ENCODE data around the gene USP7. TPM values are rescaled to one million over a fixed set of nuclear protein-coding genes. Genes with fewer than 3 reads are reported as not detected.

Gene USP7
- total RNA-seq, 4 donors from 2014 or later: 58.8 to 94.3 (median 82.4) TPM

DNA sequence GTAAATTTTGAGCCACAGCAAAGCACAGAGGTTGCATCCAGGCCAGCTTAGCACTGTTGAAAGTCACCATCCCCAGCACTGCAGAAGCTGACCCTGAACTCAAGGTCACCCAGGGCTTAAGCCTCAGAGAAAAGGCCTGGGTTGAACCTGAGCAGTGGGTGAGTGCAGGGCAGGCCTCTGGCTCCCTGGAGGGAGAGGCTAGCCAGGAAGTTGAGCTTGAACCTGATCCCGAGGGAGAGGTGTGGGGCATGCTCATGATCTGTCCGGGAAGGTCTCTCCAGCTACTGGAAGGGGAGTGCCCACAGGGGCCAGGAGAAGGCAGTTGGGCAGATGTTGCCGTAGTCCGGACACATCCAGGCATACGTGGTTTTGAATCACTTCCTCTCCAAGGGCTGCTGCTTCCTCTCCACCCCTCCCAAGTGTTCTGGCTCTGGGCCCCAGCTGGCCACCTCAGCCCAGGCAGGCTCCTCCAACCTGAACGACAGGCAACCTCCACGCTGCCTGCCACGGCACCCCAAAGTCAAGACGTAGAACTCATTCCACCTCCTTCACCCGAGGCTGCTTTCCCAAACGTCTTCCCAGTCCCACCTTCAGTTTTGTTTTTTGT, 113.3 kb downstream of the USP7 start:
- Histone ChIP-seq H3K4me1 (peaks cover 0 to 17% (median 0%) of the 10 kb centered on the region in 3 donors), H3K27ac (peak overlapping the region in 3 of 4 donors; percentile 33 to 65 (median 43)), H3K9me3 (no peaks in the 10 kb centered on the region), H3K27me3 (no peaks in the 10 kb centered on the region), H3K4me3 (no peak overlapping the region), H3K36me3 (peaks cover 0 to 79% of the 10 kb centered on the region in 2 donors)
- TF ChIP-seq, protein P1, sequence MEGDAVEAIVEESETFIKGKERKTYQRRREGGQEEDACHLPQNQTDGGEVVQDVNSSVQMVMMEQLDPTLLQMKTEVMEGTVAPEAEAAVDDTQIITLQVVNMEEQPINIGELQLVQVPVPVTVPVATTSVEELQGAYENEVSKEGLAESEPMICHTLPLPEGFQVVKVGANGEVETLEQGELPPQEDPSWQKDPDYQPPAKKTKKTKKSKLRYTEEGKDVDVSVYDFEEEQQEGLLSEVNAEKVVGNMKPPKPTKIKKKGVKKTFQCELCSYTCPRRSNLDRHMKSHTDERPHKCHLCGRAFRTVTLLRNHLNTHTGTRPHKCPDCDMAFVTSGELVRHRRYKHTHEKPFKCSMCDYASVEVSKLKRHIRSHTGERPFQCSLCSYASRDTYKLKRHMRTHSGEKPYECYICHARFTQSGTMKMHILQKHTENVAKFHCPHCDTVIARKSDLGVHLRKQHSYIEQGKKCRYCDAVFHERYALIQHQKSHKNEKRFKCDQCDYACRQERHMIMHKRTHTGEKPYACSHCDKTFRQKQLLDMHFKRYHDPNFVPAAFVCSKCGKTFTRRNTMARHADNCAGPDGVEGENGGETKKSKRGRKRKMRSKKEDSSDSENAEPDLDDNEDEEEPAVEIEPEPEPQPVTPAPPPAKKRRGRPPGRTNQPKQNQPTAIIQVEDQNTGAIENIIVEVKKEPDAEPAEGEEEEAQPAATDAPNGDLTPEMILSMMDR (IDR thresholded peaks at IDR 0.05): no peak
- TF ChIP-seq POLR2AphosphoS5 (IDR thresholded peaks at IDR 0.05): peak; percentile 52
- 47 to 52% methylated on average over 3 to 6 of the region's 11 CpGs for WGBS, 2 donors (ENCODE audit: low coverage in 1 of 2)
- ATAC-seq: peak; percentile 82

DNA sequence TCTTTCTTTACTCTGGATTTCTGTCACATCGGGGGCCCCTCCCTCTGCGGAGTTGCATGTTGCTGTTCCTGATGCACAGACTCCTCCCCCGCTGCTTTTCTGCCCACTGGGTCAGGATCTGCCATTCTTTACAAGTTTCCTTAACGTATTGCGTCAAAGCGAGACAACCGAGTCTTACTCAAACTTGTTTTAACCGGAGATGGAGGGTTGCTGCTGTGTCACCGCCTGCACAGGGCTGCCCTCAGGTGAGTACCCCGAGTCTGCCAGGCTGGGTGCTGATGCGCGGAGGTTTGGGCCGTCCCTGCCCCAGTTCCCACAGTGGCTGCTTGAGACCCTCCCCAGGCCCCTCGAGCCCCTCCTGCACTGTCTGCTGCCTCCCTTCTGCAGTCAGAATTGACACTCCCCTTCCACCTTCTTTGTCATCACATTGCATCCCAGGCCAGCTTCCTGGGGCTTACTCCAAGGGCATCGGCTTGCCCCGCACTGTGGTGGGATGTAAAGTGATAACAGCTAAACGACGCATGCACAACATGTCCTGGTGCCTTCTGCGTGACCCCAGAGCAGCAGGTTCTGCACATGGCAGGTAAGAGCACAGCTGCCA, 114.2 kb downstream of the USP7 start:
- peaks cover 0 to 17% (median 0%) of the 10 kb centered on the region in 3 donors for H3K4me1 ChIP-seq
- H3K9me3 ChIP-seq: no peaks in the 10 kb centered on the region
- peaks cover 0 to 70% of the 10 kb centered on the region in 2 donors for H3K36me3 ChIP-seq
- H3K27me3 ChIP-seq: no peaks in the 10 kb centered on the region
- TF ChIP-seq POLR2A (IDR thresholded peaks at IDR 0.05): no peak
- TF ChIP-seq POLR2AphosphoS5 (IDR thresholded peaks at IDR 0.05): no peak
- TF ChIP-seq, protein P1 (IDR thresholded peaks at IDR 0.05): no peak
- no peak for TF ChIP-seq EP300 (IDR thresholded peaks at IDR 0.05)
- H3K4me3 ChIP-seq: no peak overlapping the region
- no peak for ATAC-seq
- 76 to 80% methylated on average over 1 to 13 of the region's 19 CpGs for WGBS, 2 donors (ENCODE audit: low coverage in 1 of 2)
- H3K27ac ChIP-seq: peak overlapping the region in 3 of 4 donors; percentile 33 to 65 (median 43)

DNA sequence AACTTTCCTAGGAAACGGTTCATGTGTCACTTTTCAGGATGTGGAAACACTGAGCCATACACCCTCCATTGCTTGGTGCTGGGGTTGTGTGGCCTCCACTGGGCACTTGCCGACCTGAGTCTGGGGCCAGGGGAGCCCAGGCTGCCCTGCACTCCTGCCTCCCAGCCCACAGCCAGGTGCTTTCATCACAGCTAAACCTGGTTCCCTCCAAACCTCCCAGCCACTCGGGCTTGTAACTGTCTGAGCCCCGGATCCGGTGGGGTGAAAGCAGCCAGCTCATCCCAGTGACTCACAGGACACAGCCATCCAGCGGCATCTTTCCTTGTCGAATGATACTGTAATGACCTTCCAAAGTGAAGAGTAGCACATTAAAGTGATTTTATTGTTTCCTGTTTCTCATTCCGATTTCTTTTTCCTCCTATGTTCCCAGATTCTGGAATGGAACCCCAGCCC, 114.7 kb downstream of the USP7 start:
- TF ChIP-seq EP300 (IDR thresholded peaks at IDR 0.05): no peak
- TF ChIP-seq POLR2AphosphoS5 (IDR thresholded peaks at IDR 0.05): no peak
- TF ChIP-seq POLR2A (IDR thresholded peaks at IDR 0.05): no peak
- TF ChIP-seq, protein P1 (IDR thresholded peaks at IDR 0.05): no peak
- H3K27me3 ChIP-seq: no peaks in the 10 kb centered on the region
- no peak for ATAC-seq
- no peaks in the 10 kb centered on the region for H3K9me3 ChIP-seq
- H3K4me3 ChIP-seq: no peak overlapping the region
- H3K36me3 ChIP-seq: peaks cover 0 to 64% of the 10 kb centered on the region in 2 donors
- H3K27ac ChIP-seq: peak overlapping the region in 2 of 4 donors; percentile 17 to 37
- WGBS, 2 donors (ENCODE audit: low coverage in 1 of 2): 54 to 73% methylated on average over 3 to 4 of the region's 8 CpGs
- H3K4me1 ChIP-seq: peaks cover 0 to 17% (median 0%) of the 10 kb centered on the region in 3 donors

DNA sequence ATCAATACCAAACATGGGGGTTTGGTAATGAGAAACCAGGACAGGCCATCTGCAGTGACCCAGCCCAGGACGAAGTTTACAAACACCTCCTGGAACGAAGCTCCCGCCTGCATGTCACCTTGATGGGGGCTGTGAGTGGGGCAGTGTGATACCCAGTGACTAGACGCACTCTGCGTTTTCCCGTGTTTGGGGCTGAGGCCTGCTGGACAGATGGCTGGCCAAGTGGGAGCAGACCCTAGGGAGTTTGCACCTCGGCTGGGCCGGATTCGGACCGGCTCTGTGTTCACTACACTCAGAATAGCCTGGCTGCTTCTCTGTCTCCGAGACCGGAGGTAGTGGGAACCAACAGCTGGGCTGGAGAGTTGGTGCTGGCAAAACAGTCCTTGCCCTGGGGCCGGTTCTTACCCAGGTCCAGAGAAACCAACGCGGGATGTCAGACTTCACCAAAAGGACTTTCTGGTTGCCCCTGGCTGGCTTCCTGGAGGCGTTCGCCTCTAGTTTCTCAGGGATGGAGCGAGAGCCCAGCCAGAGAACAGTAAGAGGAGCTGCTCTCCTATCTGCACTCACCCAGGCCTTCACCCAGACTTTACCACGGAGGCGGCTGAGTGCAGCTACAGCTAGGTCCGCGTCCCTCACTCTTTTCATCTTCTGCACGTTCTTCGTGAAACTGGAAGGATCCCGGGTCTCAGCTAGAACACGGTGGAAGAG, 115.3 kb downstream of the USP7 start:
- TF ChIP-seq POLR2AphosphoS5 (IDR thresholded peaks at IDR 0.05) (no peak), POLR2A (IDR thresholded peaks at IDR 0.05) (no peak), EP300 (IDR thresholded peaks at IDR 0.05) (no peak)
- TF ChIP-seq, protein P1 (IDR thresholded peaks at IDR 0.05): no peak
- peaks cover 0 to 59% of the 10 kb centered on the region in 2 donors for H3K36me3 ChIP-seq
- no peak overlapping the region for H3K4me3 ChIP-seq
- H3K27ac ChIP-seq: peak overlapping the region in 1 of 4 donors; percentile 37
- no peaks in the 10 kb centered on the region for H3K9me3 ChIP-seq
- peaks cover 0 to 17% (median 0%) of the 10 kb centered on the region in 3 donors for H3K4me1 ChIP-seq
- no peaks in the 10 kb centered on the region for H3K27me3 ChIP-seq
- WGBS, 2 donors (ENCODE audit: low coverage in 1 of 2): 80 to 93% methylated on average over 7 to 12 of the region's 26 CpGs
- no peak for ATAC-seq

All from gastroesophageal sphincter (tissue), 4 donors.